CD14-positive monocyte (primary cell): ENCODE data around the gene ILF2. TPM values are rescaled to one million over a fixed set of nuclear protein-coding genes. Genes with fewer than 3 reads are reported as not detected.

ENCODE experiments used
- DNase-seq, 3 donors: peaks; one replicate each; pipeline ENCODE4 v3.0.0-alpha.2; 2011 to 2022
- H2AFZ ChIP-seq: 2 replicates; pipeline ENCODE4 v1.6.0; 2012; ENCODE audit warnings: mild to moderate bottlenecking, low read depth, low read length, inconsistent platforms; ENCODE audit not compliant: insufficient read depth, poor library complexity, severe bottlenecking
- H3K27ac ChIP-seq, 2 donors: 1 replicate in 1 of 2; 2 replicates in 1 of 2; pipeline ENCODE4 v1.5.1; 2012 to 2013; ENCODE audit warnings: low read length in 2 of 2, control low read depth in 1 of 2, inconsistent platforms in 1 of 2, low read depth in 1 of 2, mild to moderate bottlenecking in 1 of 2
- H3K27me3 ChIP-seq, 2 donors: one replicate each; pipeline versions ENCODE4 v1.6.0 to v1.6.1; 2011 to 2013; ENCODE audit warnings: low read length in 2 of 2; ENCODE audit not compliant: control insufficient read depth in 2 of 2, insufficient read depth in 2 of 2
- H3K36me3 ChIP-seq, 2 donors: replicated peaks in 1 of 2; 1 replicate in 1 of 2; 2 replicates in 1 of 2; pipeline versions ENCODE4 v1.5.1 to v1.6.1; 2012 to 2013; ENCODE audit warnings: low read length in 2 of 2, control low read depth in 1 of 2, inconsistent platforms in 1 of 2, mild to moderate bottlenecking in 1 of 2; ENCODE audit not compliant: insufficient read depth in 2 of 2, control insufficient read depth in 1 of 2
- H3K4me1 ChIP-seq, 2 donors: 1 replicate in 1 of 2; 2 replicates in 1 of 2; pipeline versions ENCODE4 v1.5.1 to v1.6.1; 2012 to 2013; ENCODE audit warnings: low read length in 2 of 2, control low read depth in 1 of 2, inconsistent platforms in 1 of 2, mild to moderate bottlenecking in 1 of 2, moderate library complexity in 1 of 2; ENCODE audit not compliant: insufficient read depth in 2 of 2, control insufficient read depth in 1 of 2
- H3K4me2 ChIP-seq: replicated peaks from 2 replicates; pipeline ENCODE3; 2012; ENCODE audit warnings: low read length, moderate library complexity, mild to moderate bottlenecking; ENCODE audit not compliant: poor library complexity, severe bottlenecking; ENCODE audit errors: extremely low read depth
- H3K4me3 ChIP-seq, 3 experiments: fragments of 200-600 bp in 1 of 3; sonication (generic) in 1 of 3; replicated peaks in 1 of 3; 1 replicate in 2 of 3; 2 replicates in 1 of 3; pipeline ENCODE4 v1.5.1; 2011 to 2013; ENCODE audit warnings: low read length in 3 of 3, mild to moderate bottlenecking in 3 of 3, control low read depth in 2 of 3, low read depth in 2 of 3, inconsistent platforms in 1 of 3, moderate library complexity in 1 of 3
- H3K79me2 ChIP-seq: 2 replicates; pipeline ENCODE4 v1.6.0; 2012; ENCODE audit warnings: mild to moderate bottlenecking, control low read depth, inconsistent platforms, low read length, moderate library complexity; ENCODE audit not compliant: insufficient read depth
- H3K9ac ChIP-seq: 2 replicates; pipeline ENCODE4 v1.6.0; 2017; ENCODE audit warnings: low read length, mild to moderate bottlenecking; ENCODE audit not compliant: insufficient read depth, poor library complexity, severe bottlenecking
- H3K9me3 ChIP-seq, 2 donors: replicated peaks in 1 of 2; 1 replicate in 1 of 2; 2 replicates in 1 of 2; pipeline versions ENCODE4 v1.5.1 to v1.6.1; 2012 to 2013; ENCODE audit warnings: low read length in 2 of 2, control low read depth in 1 of 2; ENCODE audit not compliant: control insufficient read depth in 1 of 2, insufficient read depth in 1 of 2
- H4K20me1 ChIP-seq: 2 replicates; pipeline ENCODE4 v1.6.0; 2012; ENCODE audit warnings: mild to moderate bottlenecking, low read length, control low read depth, moderate library complexity; ENCODE audit not compliant: insufficient read depth
- H3K27ac Mint-ChIP-seq, 7 donors: one replicate each; pipeline ENCODE4 v1.8.0; 2020; ENCODE audit warnings: mild to moderate bottlenecking in 7 of 7, mixed read lengths in 7 of 7, moderate library complexity in 6 of 7, inconsistent platforms in 2 of 7
- H3K27me3 Mint-ChIP-seq, 3 donors: one replicate each; pipeline ENCODE4 v1.8.0; 2021 to 2022; ENCODE audit warnings: low read depth in 3 of 3, mild to moderate bottlenecking in 3 of 3, mixed read lengths in 3 of 3, moderate library complexity in 3 of 3, inconsistent platforms in 1 of 3
- H3K36me3 Mint-ChIP-seq, 2 donors: one replicate each; pipeline ENCODE4 v1.8.0; 2020; ENCODE audit warnings: mixed read lengths in 2 of 2, inconsistent platforms in 1 of 2, mild to moderate bottlenecking in 1 of 2
- H3K4me1 Mint-ChIP-seq: one replicate; pipeline ENCODE4 v1.8.0; 2020; ENCODE audit warnings: mild to moderate bottlenecking, mixed read lengths
- H3K4me3 Mint-ChIP-seq, 2 donors: one replicate each; pipeline ENCODE4 v1.8.0; 2020; ENCODE audit warnings: mild to moderate bottlenecking in 2 of 2, mixed read lengths in 2 of 2, moderate library complexity in 1 of 2
- H3K9me3 Mint-ChIP-seq, 7 donors: one replicate each; pipeline ENCODE4 v1.8.0; 2020 to 2022; ENCODE audit warnings: mixed read lengths in 7 of 7, mild to moderate bottlenecking in 6 of 7, moderate library complexity in 6 of 7, inconsistent platforms in 2 of 7
- WGBS: methylation state at CpG from one replicate; pipeline ENCODE4 v1.1.5; 2013; ENCODE audit warnings: missing lambda C conversion rate; ENCODE audit not compliant: insufficient coverage; 5-methylcytosine and 5-hydroxymethylcytosine counted together
- intact Hi-C, 2 donors: fragments of 100-400 bp; cut with micrococcal nuclease; formaldehyde crosslinking; loops; one replicate each; pipeline versions ENCODE4 v1.15.0 to v1.15.1; 2023
- polyA plus RNA-seq, 3 donors: library from polyadenylated mRNA; depleted of rRNA in 1 of 3; unstranded in 2 of 3; stranded (reverse) in 1 of 3; fragments of 300-500 nt in 2 of 3; fragments of >200 nt in 1 of 3; fragmentation: Illumina TruSeq in 2 of 3; gene quantifications; 1 replicate in 2 of 3; 2 replicates in 1 of 3; pipeline ENCODE4 v1.2.3, GENCODE V29; 2012 to 2021
- TF ChIP-seq, protein P1 (sequence below): fragments of 200-600 bp; IDR thresholded peaks from one replicate; pipeline ENCODE4 v1.8.0; 2022; ENCODE audit warnings: antibody characterized with exemption, mild to moderate bottlenecking

The ILF2 gene
- polyA plus RNA-seq, 3 donors = 103 to 118 (median 115) TPM

DNA sequence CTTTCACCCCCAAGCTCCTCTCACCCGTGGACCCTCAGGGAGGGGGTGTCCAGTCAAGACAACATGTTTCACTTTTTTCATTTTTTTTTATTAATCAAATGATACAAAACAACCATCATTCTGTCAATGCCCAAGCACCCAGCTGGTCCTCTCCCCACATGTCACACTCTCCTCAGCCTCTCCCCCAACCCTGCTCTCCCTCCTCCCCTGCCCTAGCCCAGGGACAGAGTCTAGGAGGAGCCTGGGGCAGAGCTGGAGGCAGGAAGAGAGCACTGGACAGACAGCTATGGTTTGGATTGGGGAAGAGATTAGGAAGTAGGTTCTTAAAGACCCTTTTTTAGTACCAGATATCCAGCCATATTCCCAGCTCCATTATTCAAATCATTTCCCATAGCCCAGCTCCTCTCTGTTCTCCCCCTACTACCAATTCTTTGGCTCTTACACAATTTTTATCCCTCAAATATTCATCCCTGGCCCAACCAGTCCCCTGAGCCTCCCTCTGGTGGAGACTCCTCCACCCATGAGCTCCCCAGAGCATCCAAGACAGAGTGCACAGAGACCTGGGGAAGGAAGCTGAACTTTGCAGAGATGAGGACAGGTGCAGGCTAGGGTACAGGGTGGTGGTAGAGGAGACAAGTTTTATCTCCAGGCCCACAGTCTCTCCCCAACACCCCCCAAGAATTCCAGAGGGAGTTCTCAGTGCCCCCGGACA is 56.4 kb downstream of the ILF2 start:
- H3K4me2 ChIP-seq = no peak overlapping the region
- H3K9me3 ChIP-seq = peaks cover 0 to under 1% of the 10 kb centered on the region in 2 donors
- H3K27ac ChIP-seq = no peak overlapping the region
- Mint-ChIP-seq H3K36me3 (no peaks in the 10 kb centered on the region), H3K9me3 (peaks cover 0 to 2% (median 0%) of the 10 kb centered on the region in 7 donors), H3K4me3 (no peak overlapping the region), H3K27ac (no peak overlapping the region), H3K27me3 (peaks cover under 1 to 2% (median 2%) of the 10 kb centered on the region in 3 donors), H3K4me1 (peaks cover 39% of the 10 kb centered on the region)
- no peak for DNase-seq
- H3K4me3 ChIP-seq = no peak overlapping the region
- TF ChIP-seq, protein P1, sequence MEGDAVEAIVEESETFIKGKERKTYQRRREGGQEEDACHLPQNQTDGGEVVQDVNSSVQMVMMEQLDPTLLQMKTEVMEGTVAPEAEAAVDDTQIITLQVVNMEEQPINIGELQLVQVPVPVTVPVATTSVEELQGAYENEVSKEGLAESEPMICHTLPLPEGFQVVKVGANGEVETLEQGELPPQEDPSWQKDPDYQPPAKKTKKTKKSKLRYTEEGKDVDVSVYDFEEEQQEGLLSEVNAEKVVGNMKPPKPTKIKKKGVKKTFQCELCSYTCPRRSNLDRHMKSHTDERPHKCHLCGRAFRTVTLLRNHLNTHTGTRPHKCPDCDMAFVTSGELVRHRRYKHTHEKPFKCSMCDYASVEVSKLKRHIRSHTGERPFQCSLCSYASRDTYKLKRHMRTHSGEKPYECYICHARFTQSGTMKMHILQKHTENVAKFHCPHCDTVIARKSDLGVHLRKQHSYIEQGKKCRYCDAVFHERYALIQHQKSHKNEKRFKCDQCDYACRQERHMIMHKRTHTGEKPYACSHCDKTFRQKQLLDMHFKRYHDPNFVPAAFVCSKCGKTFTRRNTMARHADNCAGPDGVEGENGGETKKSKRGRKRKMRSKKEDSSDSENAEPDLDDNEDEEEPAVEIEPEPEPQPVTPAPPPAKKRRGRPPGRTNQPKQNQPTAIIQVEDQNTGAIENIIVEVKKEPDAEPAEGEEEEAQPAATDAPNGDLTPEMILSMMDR = no peak
- no peaks in the 10 kb centered on the region for H3K27me3 ChIP-seq
- no peaks in the 10 kb centered on the region for H3K36me3 ChIP-seq
- H3K4me1 ChIP-seq = peaks cover 35 to 46% of the 10 kb centered on the region in 2 donors
- H3K9ac ChIP-seq = no peak overlapping the region
- no peaks in the 10 kb centered on the region for H3K79me2 ChIP-seq
- intact Hi-C loops = no loop called here
- H2AFZ ChIP-seq = no peak overlapping the region
- no peaks in the 10 kb centered on the region for H4K20me1 ChIP-seq
- WGBS = 100% methylated on average over 1 of the region's 2 CpGs

DNA sequence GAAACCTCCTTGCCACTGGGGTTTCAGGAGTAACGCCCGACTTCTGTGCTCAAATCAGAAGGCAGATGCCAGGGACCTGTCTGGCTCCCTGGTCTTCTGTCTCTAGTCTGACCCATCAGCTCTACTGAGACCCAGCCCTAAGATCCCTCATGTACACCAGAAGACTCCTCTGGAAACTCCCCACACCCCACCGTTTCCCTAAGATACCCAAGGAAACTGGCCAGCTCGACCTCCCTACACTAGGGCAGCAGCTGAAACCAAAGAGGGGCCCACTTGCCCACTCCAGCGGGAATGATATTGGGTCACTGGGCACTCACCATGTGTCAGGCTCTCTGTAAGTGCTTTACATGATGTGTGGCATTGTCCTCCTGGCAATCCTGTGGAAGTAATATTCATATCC is 57.4 kb downstream of the ILF2 start:
- 92% methylated on average over 4 of the region's 5 CpGs for WGBS
- peaks cover 2% of the 10 kb centered on the region in 3 donors for H3K27me3 Mint-ChIP-seq
- Histone ChIP-seq H3K4me2 (no peak overlapping the region), H3K9ac (no peak overlapping the region), H3K4me1 (peaks cover 35 to 48% of the 10 kb centered on the region in 2 donors), H3K27ac (no peak overlapping the region), H3K27me3 (no peaks in the 10 kb centered on the region), H3K4me3 (no peak overlapping the region), H2AFZ (no peak overlapping the region), H3K79me2 (no peaks in the 10 kb centered on the region), H3K9me3 (no peaks in the 10 kb centered on the region), H4K20me1 (no peaks in the 10 kb centered on the region), H3K36me3 (no peaks in the 10 kb centered on the region)
- DNase-seq = no peak
- no peak overlapping the region for H3K4me3 Mint-ChIP-seq
- no peak overlapping the region for H3K27ac Mint-ChIP-seq
- intact Hi-C loops = no loop called here
- peaks cover 41% of the 10 kb centered on the region for H3K4me1 Mint-ChIP-seq
- H3K36me3 Mint-ChIP-seq = no peaks in the 10 kb centered on the region
- peaks cover 0 to 2% (median 0%) of the 10 kb centered on the region in 7 donors for H3K9me3 Mint-ChIP-seq
- TF ChIP-seq, protein P1 = no peak
